Activated T-cell treated with anti-CD3 and anti-CD28 coated beads, Interleukin-2, amount 50 U/mL, for 72 hours (primary cell): ENCODE measurements around the gene DCAKD. TPM values are rescaled to one million over a fixed set of nuclear protein-coding genes. Genes with fewer than 3 reads are reported as not detected.

Source experiments
- ATAC-seq, 2 donors: fragments of 150-1000 bp; cut with Tn5 transposase; replicated peaks in 1 of 2; 2 replicates each; pipeline ENCODE4 v1.10.0; 2021; ENCODE audit warnings: moderate library complexity in 2 of 2, mild to moderate bottlenecking in 1 of 2
- DNase-seq, 2 donors: peaks; one replicate each; pipeline ENCODE4 v3.0.0; 2021 to 2022; ENCODE audit warnings: mixed read lengths in 1 of 2
- H3K27ac Mint-ChIP-seq: one replicate; pipeline ENCODE4 v1.8.0; 2022; ENCODE audit warnings: mild to moderate bottlenecking, moderate library complexity, mixed read lengths
- H3K27me3 Mint-ChIP-seq: one replicate; pipeline ENCODE4 v1.8.0; 2022; ENCODE audit warnings: low read depth, mixed read lengths
- H3K36me3 Mint-ChIP-seq, 2 donors: one replicate each; pipeline ENCODE4 v1.8.0; 2022; ENCODE audit warnings: mixed read lengths in 2 of 2, mild to moderate bottlenecking in 1 of 2; ENCODE audit not compliant: insufficient read depth in 2 of 2
- H3K4me1 Mint-ChIP-seq: one replicate; pipeline ENCODE4 v1.8.0; 2022; ENCODE audit warnings: low read depth, mixed read lengths
- H3K4me3 Mint-ChIP-seq, 2 donors: one replicate each; pipeline ENCODE4 v1.8.0; 2022; ENCODE audit warnings: mild to moderate bottlenecking in 2 of 2, mixed read lengths in 2 of 2, moderate library complexity in 2 of 2
- H3K9me3 Mint-ChIP-seq, 2 donors: one replicate each; pipeline ENCODE4 v1.8.0; 2022; ENCODE audit warnings: mixed read lengths in 2 of 2
- total RNA-seq, 2 donors: library from RNA; stranded (reverse); gene quantifications; one replicate each; pipeline ENCODE4 v1.2.3, GENCODE V29; 2022

The DCAKD gene
- 10 to 100 TPM; 42.0 to 59.2 TPM for total RNA-seq

GRCh38 chr17:45051060-45051719, at the start of gene DCAKD:
DCAKD (minus strand) TSS chr17:45051632; CDS start chr17:45034885, 16,747 bp downstream.
- Mint-ChIP-seq H3K9me3 (no peaks in the 10 kb centered on the region), H3K36me3 (peaks cover 5 to 10% of the 10 kb centered on the region in 2 donors), H3K27me3 (no peaks in the 10 kb centered on the region), H3K4me3 (peak within 1 kb of the TSS; percentile 94 to 98), H3K4me1 (peaks cover 67% of the 10 kb centered on the region), H3K27ac (peak within 1 kb of the TSS; percentile 98)
- DNase-seq (peak; percentile 94 to 95), ATAC-seq (peak; percentile 98 to 99)

GRCh38 chr17:45098869-45099616, 47.6 kb upstream of the DCAKD start:
- Mint-ChIP-seq H3K36me3 (peaks cover 6 to 25% of the 10 kb centered on the region in 2 donors), H3K9me3 (no peaks in the 10 kb centered on the region), H3K27me3 (no peaks in the 10 kb centered on the region), H3K4me1 (no peaks in the 10 kb centered on the region), H3K4me3 (no peak overlapping the region), H3K27ac (no peak overlapping the region)
- peak; percentile 82 for DNase-seq
- ATAC-seq, result peak; percentile 84 to 88

GRCh38 chr17:45098081-45098868, 46.8 kb upstream of the DCAKD start:
- no peak for ATAC-seq
- DNase-seq, result no peak
- Mint-ChIP-seq H3K4me1 (no peaks in the 10 kb centered on the region), H3K27me3 (no peaks in the 10 kb centered on the region), H3K9me3 (no peaks in the 10 kb centered on the region), H3K4me3 (no peak overlapping the region), H3K27ac (no peak overlapping the region), H3K36me3 (peaks cover 6 to 27% of the 10 kb centered on the region in 2 donors)

GRCh38 chr17:45096926-45097325, 45.5 kb upstream of the DCAKD start:
- H3K27ac Mint-ChIP-seq, result no peak overlapping the region

GRCh38 chr17:45096141-45096540, 44.7 kb upstream of the DCAKD start:
- Mint-ChIP-seq H3K27ac (no peak overlapping the region), H3K27me3 (no peaks in the 10 kb centered on the region), H3K9me3 (no peaks in the 10 kb centered on the region), H3K36me3 (peaks cover 6 to 31% of the 10 kb centered on the region in 2 donors), H3K4me1 (no peaks in the 10 kb centered on the region), H3K4me3 (no peak overlapping the region)
- DNase-seq (no peak), ATAC-seq (no peak)

More at GRCh38 chr17:45096926-45097325, 45.5 kb upstream of the DCAKD start:
- no peaks in the 10 kb centered on the region for H3K27me3 Mint-ChIP-seq
- ATAC-seq (no peak), DNase-seq (no peak)
- H3K4me3 Mint-ChIP-seq, result no peak overlapping the region
- no peaks in the 10 kb centered on the region for H3K9me3 Mint-ChIP-seq
- H3K4me1 Mint-ChIP-seq, result no peaks in the 10 kb centered on the region
- peaks cover 7 to 33% of the 10 kb centered on the region in 2 donors for H3K36me3 Mint-ChIP-seq

- H3K36me3 Mint-ChIP-seq, result peaks cover 5 to 34% of the 10 kb centered on the region in 2 donors
- no peaks in the 10 kb centered on the region for H3K4me1 Mint-ChIP-seq
- DNase-seq (no peak), ATAC-seq (no peak)
- no peaks in the 10 kb centered on the region for H3K27me3 Mint-ChIP-seq
- H3K4me3 Mint-ChIP-seq, result no peak overlapping the region
- H3K27ac Mint-ChIP-seq, result no peak overlapping the region
- H3K9me3 Mint-ChIP-seq, result no peaks in the 10 kb centered on the region
Observed at GRCh38 chr17:45093444-45094110, 42.1 kb upstream of the DCAKD start.

- no peak overlapping the region for H3K4me3 Mint-ChIP-seq
- H3K27ac Mint-ChIP-seq, result no peak overlapping the region
- H3K27me3 Mint-ChIP-seq, result no peaks in the 10 kb centered on the region
- no peak for ATAC-seq
- no peaks in the 10 kb centered on the region for H3K4me1 Mint-ChIP-seq
- H3K9me3 Mint-ChIP-seq, result no peaks in the 10 kb centered on the region
- peaks cover 5 to 32% of the 10 kb centered on the region in 2 donors for H3K36me3 Mint-ChIP-seq
- no peak for DNase-seq
Observed at GRCh38 chr17:45092911-45093430, 41.5 kb upstream of the DCAKD start.

- Mint-ChIP-seq H3K36me3 (peaks cover 5 to 26% of the 10 kb centered on the region in 2 donors), H3K4me1 (no peaks in the 10 kb centered on the region), H3K27me3 (no peaks in the 10 kb centered on the region), H3K4me3 (no peak overlapping the region), H3K9me3 (no peaks in the 10 kb centered on the region), H3K27ac (no peak overlapping the region)
- DNase-seq (no peak), ATAC-seq (no peak)
Observed at GRCh38 chr17:45091778-45092425, 40.5 kb upstream of the DCAKD start.

- Mint-ChIP-seq H3K27me3 (no peaks in the 10 kb centered on the region), H3K36me3 (peaks cover 4 to 23% of the 10 kb centered on the region in 2 donors), H3K4me3 (no peak overlapping the region), H3K9me3 (no peaks in the 10 kb centered on the region), H3K27ac (no peak overlapping the region), H3K4me1 (no peaks in the 10 kb centered on the region)
- ATAC-seq (no peak), DNase-seq (no peak)
Observed at GRCh38 chr17:45090711-45091110, 39.3 kb upstream of the DCAKD start.

GRCh38 chr17:45088741-45089140, 37.3 kb upstream of the DCAKD start:
- H3K36me3 Mint-ChIP-seq, result peaks cover 5 to 24% of the 10 kb centered on the region in 2 donors

GRCh38 chr17:45087978-45088377, 36.5 kb upstream of the DCAKD start:
- ATAC-seq (no peak), DNase-seq (no peak)
- Mint-ChIP-seq H3K27me3 (no peaks in the 10 kb centered on the region), H3K4me3 (no peak overlapping the region), H3K4me1 (no peaks in the 10 kb centered on the region), H3K9me3 (no peaks in the 10 kb centered on the region), H3K36me3 (peaks cover 4 to 25% of the 10 kb centered on the region in 2 donors), H3K27ac (no peak overlapping the region)

More at GRCh38 chr17:45088741-45089140, 37.3 kb upstream of the DCAKD start:
- Mint-ChIP-seq H3K27me3 (no peaks in the 10 kb centered on the region), H3K4me1 (no peaks in the 10 kb centered on the region), H3K4me3 (no peak overlapping the region), H3K27ac (no peak overlapping the region), H3K9me3 (no peaks in the 10 kb centered on the region)
- DNase-seq (no peak), ATAC-seq (no peak)

- DNase-seq (no peak), ATAC-seq (no peak)
- no peaks in the 10 kb centered on the region for H3K4me1 Mint-ChIP-seq
- H3K36me3 Mint-ChIP-seq, result peaks cover 4 to 22% of the 10 kb centered on the region in 2 donors
- no peaks in the 10 kb centered on the region for H3K27me3 Mint-ChIP-seq
- H3K4me3 Mint-ChIP-seq, result no peak overlapping the region
- H3K27ac Mint-ChIP-seq, result no peak overlapping the region
- no peaks in the 10 kb centered on the region for H3K9me3 Mint-ChIP-seq
Observed at GRCh38 chr17:45087504-45087975, 36.1 kb upstream of the DCAKD start.
